RWPE1 (cell line): ENCODE measurements around the gene DQX1.

Experiments used
- CTCF ChIA-PET: fragments of 350-600 bp; sonication (Branson Sonifier 250); formaldehyde crosslinking; extraction: SDS; loops from one replicate; lab custom pipeline; 2021; lab: Yijun Ruan, JAX
- POLR2A ChIA-PET: fragments of 400-600 bp; formaldehyde crosslinking; extraction: SDS; loops from one replicate; lab custom pipeline; 2020; ENCODE audit warnings: antibody characterized with exemption; ENCODE audit not compliant: low non-redundant PET; lab: Yijun Ruan, JAX
- DNase-seq: peaks from one replicate; pipeline ENCODE4 v3.0.0; 2012; ENCODE audit warnings: low spot score
- H3K27ac ChIP-seq: fragments of 450-650 bp; 2 replicates; pipeline ENCODE4 v1.5.1; 2017
- TF ChIP-seq, protein P1 (sequence below): fragments of 450-650 bp; conservative IDR thresholded peaks from 2 replicates; pipeline ENCODE4 v1.5.1; 2017; ENCODE audit warnings: low read depth, mild to moderate bottlenecking

DQX1 gene

DNA sequence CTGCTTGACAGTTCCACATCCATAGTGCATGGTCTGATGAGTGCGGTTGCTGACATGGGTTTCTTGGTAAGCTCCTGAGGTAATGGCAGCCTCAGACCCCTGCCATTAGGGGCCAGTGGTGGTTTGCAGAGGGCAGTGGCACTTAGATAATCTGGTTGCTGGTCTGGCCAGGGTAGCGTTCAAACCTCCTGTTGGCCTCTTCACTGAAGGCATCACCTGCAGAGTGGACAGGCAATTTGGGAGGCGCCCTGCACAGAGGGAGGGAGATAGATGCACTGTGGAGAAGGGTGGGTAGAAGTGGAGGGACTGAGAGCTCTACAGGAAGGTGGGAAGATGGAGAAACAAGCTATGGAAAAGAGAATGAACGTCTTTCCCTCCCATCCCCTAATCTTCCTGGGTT lies 7.4 kb upstream of the DQX1 start:
- TF ChIP-seq, protein P1, sequence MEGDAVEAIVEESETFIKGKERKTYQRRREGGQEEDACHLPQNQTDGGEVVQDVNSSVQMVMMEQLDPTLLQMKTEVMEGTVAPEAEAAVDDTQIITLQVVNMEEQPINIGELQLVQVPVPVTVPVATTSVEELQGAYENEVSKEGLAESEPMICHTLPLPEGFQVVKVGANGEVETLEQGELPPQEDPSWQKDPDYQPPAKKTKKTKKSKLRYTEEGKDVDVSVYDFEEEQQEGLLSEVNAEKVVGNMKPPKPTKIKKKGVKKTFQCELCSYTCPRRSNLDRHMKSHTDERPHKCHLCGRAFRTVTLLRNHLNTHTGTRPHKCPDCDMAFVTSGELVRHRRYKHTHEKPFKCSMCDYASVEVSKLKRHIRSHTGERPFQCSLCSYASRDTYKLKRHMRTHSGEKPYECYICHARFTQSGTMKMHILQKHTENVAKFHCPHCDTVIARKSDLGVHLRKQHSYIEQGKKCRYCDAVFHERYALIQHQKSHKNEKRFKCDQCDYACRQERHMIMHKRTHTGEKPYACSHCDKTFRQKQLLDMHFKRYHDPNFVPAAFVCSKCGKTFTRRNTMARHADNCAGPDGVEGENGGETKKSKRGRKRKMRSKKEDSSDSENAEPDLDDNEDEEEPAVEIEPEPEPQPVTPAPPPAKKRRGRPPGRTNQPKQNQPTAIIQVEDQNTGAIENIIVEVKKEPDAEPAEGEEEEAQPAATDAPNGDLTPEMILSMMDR, result no peak
- POLR2A ChIA-PET, result no interaction called here
- no peak for DNase-seq
- no peak overlapping the region for H3K27ac ChIP-seq
- CTCF ChIA-PET, result interaction anchor here (2.1 kb wide), 1 partner anchor 198 kb away, joined by 5 read pairs; no protein-coding TSS in a partner anchor

DNA sequence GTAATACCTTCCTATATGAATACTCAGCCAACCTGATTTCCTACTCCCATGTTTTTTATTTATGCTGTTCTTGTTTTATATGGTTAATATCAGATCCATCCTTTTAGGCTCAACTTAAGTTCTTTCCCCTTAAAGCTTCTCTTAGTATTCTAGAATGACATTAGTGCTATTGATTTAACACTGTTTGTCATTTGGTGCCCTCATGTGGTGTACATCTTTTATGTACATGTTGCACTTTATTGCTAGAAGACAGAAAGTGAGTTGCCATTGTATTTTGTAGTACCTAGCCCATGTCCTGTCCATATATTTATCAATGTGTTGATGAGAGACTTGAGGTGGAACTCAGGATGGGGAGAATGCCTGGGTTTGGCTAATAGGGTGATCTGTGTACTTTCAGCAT lies 6.2 kb upstream of the DQX1 start:
- ChIA-PET CTCF (interaction anchor here (0.6 to 4.3 kb wide), 20 partner anchors 9 to 197 kb away, joined by 3 to 41 read pairs (median 4); partner anchors contain the start of genes CCDC142, INO80B, PCGF1 and TTC31), POLR2A (no interaction called here)
- no peak overlapping the region for H3K27ac ChIP-seq

DNA sequence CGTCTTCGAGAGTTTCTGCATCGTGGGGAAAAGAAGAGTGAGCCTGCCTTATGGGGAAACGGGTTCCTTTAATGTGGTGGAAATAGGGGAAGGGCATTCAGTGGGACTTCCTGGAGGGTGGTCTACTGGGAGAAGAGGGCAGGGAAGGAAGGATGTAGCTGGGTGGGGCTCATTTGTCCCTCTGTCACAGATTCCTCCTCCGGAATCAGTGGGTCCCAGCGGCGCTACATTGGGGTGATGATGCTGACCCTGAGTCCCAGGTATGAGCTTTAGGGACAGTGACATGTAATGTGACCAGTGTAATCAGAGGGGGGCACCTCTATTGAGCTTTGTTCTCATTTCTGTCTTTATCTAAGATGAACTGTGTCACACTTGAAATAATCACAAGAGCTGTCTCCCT lies 5.6 kb upstream of the DQX1 start:
- DNase-seq, result no peak
- CTCF ChIA-PET, result interaction anchor here (0.6 to 4.3 kb wide), 18 partner anchors 10 to 197 kb away, joined by 3 to 41 read pairs (median 4); partner anchors contain the start of genes CCDC142, INO80B, PCGF1 and TTC31
- POLR2A ChIA-PET, result no interaction called here
- TF ChIP-seq, protein P1, result no peak
- H3K27ac ChIP-seq, result no peak overlapping the region

More for the DNA sequence above, 6.2 kb upstream of the DQX1 start:
- DNase-seq, result no peak
- TF ChIP-seq, protein P1, result peak; percentile 40

DNA sequence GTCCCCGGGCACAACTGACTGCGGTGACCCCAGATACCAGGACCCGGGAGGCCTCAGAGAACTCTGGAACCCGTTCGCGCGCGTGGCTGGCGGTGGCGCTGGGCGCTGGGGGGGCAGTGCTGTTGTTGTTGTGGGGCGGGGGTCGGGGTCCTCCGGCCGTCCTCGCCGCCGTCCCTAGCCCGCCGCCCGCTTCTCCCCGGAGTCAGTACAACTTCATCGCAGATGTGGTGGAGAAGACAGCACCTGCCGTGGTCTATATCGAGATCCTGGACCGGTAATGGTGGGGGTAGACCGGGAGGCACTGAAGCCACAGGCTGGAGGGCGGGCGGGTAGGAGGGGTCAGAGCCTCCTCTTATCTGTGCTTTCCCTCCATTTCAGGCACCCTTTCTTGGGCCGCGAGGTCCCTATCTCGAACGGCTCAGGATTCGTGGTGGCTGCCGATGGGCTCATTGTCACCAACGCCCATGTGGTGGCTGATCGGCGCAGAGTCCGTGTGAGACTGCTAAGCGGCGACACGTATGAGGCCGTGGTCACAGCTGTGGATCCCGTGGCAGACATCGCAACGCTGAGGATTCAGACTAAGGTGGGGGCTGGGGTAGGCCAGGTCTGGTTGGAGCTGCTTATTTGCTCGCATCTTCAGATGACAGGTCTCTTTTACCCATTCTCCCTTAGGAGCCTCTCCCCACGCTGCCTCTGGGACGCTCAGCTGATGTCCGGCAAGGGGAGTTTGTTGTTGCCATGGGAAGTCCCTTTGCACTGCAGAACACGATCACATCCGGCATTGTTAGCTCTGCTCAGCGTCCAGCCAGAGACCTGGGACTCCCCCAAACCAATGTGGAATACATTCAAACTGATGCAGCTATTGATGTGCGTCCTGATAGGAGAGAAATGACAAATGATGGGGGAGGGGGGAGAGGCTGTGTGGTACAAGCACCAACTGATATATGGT lies 4.5 kb upstream of the DQX1 start:
- ChIA-PET POLR2A (interaction anchor here (0.6 kb wide), 2 partner anchors 20 to 47 kb away, joined by 3 to 12 read pairs; no protein-coding TSS in a partner anchor), CTCF (interaction anchor here (0.5 to 4.3 kb wide), 2 partner anchors 22 to 49 kb away, joined by 3 to 41 read pairs; partner anchors contain the start of genes CCDC142 and TTC31)
- DNase-seq, result no peak
- peak overlapping the region; percentile 83 for H3K27ac ChIP-seq
- TF ChIP-seq, protein P1, result no peak

DNA sequence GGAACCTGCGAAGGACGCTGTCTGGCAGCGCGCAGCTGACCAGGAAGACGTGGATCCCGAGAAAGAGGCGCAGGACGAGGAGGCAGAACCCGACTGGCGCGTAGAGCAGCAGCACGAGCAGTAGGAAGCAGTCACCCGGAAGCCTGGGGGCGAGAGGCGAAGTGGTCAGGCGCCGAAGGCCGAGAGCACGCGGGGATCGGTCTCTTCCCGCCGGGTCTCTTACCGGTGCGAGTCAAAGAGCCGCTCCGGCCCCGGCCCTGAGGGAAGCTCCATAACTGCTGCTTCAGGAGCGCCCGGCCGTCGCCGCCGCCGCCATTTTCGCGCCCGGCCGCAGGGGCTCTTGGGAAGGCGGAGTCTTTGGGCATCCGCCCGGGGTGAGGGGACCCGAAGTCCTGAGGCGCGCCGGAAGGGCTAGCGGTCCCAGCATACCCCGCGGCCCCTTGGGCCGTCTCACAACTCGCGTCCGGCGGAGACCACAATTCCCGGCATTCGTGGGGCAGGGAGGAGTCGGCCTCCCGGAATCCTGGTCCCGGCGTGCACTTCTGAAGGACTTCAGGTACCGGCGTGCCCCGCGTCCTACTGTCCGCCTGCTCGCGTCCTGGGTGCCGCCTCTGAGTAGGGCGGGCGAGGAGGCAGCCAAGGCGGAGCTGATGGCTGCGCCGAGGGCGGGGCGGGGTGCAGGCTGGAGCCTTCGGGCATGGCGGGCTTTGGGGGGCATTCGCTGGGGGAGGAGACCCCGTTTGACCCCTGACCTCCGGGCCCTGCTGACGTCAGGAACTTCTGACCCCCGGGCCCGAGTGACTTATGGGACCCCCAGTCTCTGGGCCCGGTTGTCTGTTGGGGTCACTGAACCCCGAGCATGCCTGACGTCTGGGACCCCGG lies 3.6 kb upstream of the DQX1 start, which contains the start of the genes AUP1 and HTRA2:
Gene AUP1, minus strand, starts transcription at position 350 of the 882 bp plus-strand sequence. Its CDS starts 77 bp downstream, at position 273.
Gene HTRA2, plus strand, starts transcription at position 577 of the 882 bp plus-strand sequence. Its CDS starts 74 bp downstream, at position 651.
- TF ChIP-seq, protein P1, result no peak
- ChIA-PET POLR2A (interaction anchor here (0.5 to 0.8 kb wide), 4 partner anchors 19 to 138 kb away, joined by 3 to 12 read pairs (median 4); no protein-coding TSS in a partner anchor), CTCF (interaction anchor here (0.6 to 4.3 kb wide), 3 partner anchors 48 to 138 kb away, joined by 3 to 41 read pairs (median 5); partner anchors contain the start of genes CCDC142 and TTC31)
- DNase-seq, result peak; percentile 99
- H3K27ac ChIP-seq, result peak within 1 kb of the TSS; percentile 83
